GM23248 (cell line): ENCODE data around the gene SUSD4.

Source experiments
- EZH2 ChIP-seq: fragments of 200-600 bp; sonication (generic); IDR thresholded peaks from 2 replicates; pipeline ENCODE4 v1.6.1; 2018; ENCODE audit warnings: antibody characterized with exemption, mild to moderate bottlenecking; ENCODE audit not compliant: insufficient read depth, poor library complexity, severe bottlenecking
- EZH2phosphoT487 ChIP-seq: fragments of 200-600 bp; sonication (generic); IDR thresholded peaks from 2 replicates; pipeline ENCODE4 v1.6.1; 2018; ENCODE audit warnings: antibody characterized with exemption, moderate library complexity, mild to moderate bottlenecking, low read depth; ENCODE audit not compliant: insufficient read depth

GRCh38 chr1:223227031-223227430, 136.9 kb downstream of the SUSD4 start:
- no peak for TF ChIP-seq EZH2
- TF ChIP-seq EZH2phosphoT487: no peak
